ENCODE measurements around the gene NKG7.

The NKG7 gene

GRCh38 chr19:51372021-51372648 is 319 bp downstream of the NKG7 start:
- no peak for DNase-seq
- H3K4me3 Mint-ChIP-seq = peak overlapping the region; percentile 97

DNA sequence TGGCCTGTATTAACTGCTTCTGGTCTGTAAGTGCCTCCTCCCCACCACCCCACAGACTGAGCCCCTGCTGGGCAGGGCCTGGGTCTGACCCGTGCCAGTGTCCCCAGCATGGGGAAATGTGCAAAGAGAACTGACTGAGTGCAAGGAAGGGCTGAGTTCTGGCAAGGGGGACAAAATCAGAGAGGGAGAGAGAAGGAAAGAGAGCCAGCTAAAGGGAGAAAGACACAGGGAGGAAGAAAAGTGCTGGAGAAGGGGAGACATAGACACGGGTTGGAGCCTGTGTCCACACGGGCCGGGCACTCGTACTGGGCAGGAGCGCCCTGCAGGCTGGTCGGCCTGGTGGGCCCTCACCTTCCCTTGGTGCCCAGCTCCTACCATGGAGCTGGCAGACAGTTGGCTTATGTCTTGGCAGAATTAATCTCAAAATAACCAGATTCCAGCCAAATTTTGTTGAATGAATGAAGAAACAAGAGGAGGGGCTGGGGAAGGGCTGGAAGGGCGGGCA is 1.2 kb downstream of the NKG7 start:
- Mint-ChIP-seq H3K4me3 (peak overlapping the region; percentile 97), H3K9me3 (peaks cover 2% of the 10 kb centered on the region), H3K36me3 (ENCODE audit: low read depth) (peaks cover 51% of the 10 kb centered on the region), H3K27ac (peak overlapping the region; percentile 98), H3K4me1 (ENCODE audit: low read depth) (peaks cover 75% of the 10 kb centered on the region), H3K27me3 (no peaks in the 10 kb centered on the region)
- DNase-seq = no peak

More at GRCh38 chr19:51372021-51372648, 319 bp downstream of the NKG7 start:
- Mint-ChIP-seq H3K9me3 (peaks cover 2% of the 10 kb centered on the region), H3K36me3 (ENCODE audit: low read depth) (peaks cover 43% of the 10 kb centered on the region), H3K27me3 (no peaks in the 10 kb centered on the region), H3K27ac (peak overlapping the region; percentile 98), H3K4me1 (ENCODE audit: low read depth) (peaks cover 77% of the 10 kb centered on the region)

- Mint-ChIP-seq H3K4me3 (peak overlapping the region; percentile 97), H3K9me3 (peaks cover under 1% of the 10 kb centered on the region), H3K36me3 (ENCODE audit: low read depth) (peaks cover 58% of the 10 kb centered on the region), H3K4me1 (ENCODE audit: low read depth) (peaks cover 68% of the 10 kb centered on the region), H3K27me3 (no peaks in the 10 kb centered on the region), H3K27ac (peak overlapping the region; percentile 98)
- no peak for DNase-seq
Measured at GRCh38 chr19:51370230-51370629, 2.2 kb downstream of the NKG7 start.

DNA sequence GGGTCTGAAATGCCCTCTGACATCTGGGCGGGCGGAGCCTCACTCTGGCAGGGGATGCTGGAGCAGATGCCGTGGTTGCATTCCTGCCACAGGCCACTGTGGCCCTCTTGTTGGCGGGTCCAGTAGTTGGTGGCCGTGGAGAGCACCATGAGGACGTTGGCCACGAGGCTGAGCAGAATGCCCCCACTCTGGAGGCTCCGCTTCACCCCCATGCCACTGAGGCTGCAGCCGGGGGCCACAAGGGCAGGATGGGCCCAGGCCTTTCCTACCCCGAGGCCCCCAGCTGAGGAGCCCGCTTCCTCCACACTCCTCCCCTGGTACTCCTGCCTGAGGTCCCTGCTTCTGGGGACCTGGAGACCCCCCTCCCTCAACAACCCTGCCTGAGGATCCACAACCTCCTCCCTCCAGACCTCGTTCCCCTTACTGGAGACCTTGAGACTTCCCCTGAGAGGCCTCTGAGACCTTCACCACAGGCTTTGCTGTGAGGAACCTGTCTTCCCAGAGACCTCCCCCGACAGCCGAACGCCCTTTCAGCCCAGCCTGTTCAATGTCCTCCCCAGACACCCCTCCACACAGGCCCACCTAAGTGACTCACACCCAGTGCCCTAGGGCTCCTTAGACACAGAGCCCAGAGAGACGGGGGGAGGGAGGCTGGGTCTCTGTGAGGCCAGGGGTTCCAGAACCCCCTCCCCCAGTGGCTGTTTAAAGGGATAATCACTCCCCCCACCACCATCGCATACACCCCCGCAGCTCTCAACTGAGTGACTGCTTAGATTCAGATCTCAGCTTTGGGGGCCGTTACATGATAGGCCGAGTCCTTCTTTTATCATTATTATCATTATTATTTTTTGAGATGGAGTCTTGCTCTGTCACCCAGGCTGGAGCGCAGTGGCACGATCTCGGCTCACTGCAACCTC is 3.8 kb downstream of the NKG7 start, which contains the start of gene CLDND2:
Gene CLDND2 (minus strand): TSS at position 638 of the 917 bp plus-strand sequence. CDS start 426 bp downstream, at position 212.
- DNase-seq = peak; percentile 56
- Mint-ChIP-seq H3K27ac (peak within 1 kb of the TSS; percentile 97), H3K36me3 (ENCODE audit: low read depth) (peaks cover 71% of the 10 kb centered on the region), H3K27me3 (no peaks in the 10 kb centered on the region), H3K4me1 (ENCODE audit: low read depth) (peaks cover 66% of the 10 kb centered on the region), H3K4me3 (peak within 1 kb of the TSS; percentile 97), H3K9me3 (no peaks in the 10 kb centered on the region)

- DNase-seq = peak; percentile 100
- no peaks in the 10 kb centered on the region for H3K9me3 Mint-ChIP-seq
- H3K36me3 Mint-ChIP-seq (ENCODE audit: low read depth) = peaks cover 77% of the 10 kb centered on the region
- peak overlapping the region; percentile 97 for H3K27ac Mint-ChIP-seq
- H3K4me3 Mint-ChIP-seq = peak overlapping the region; percentile 97
- peaks cover 66% of the 10 kb centered on the region for H3K4me1 Mint-ChIP-seq (ENCODE audit: low read depth)
- H3K27me3 Mint-ChIP-seq = no peaks in the 10 kb centered on the region
Measured at GRCh38 chr19:51367565-51368365, 4.7 kb downstream of the NKG7 start.

- peak overlapping the region; percentile 97 for H3K27ac Mint-ChIP-seq
- H3K9me3 Mint-ChIP-seq = no peaks in the 10 kb centered on the region
- H3K27me3 Mint-ChIP-seq = no peaks in the 10 kb centered on the region
- peaks cover 77% of the 10 kb centered on the region for H3K36me3 Mint-ChIP-seq (ENCODE audit: low read depth)
- H3K4me3 Mint-ChIP-seq = peak overlapping the region; percentile 97
- peaks cover 66% of the 10 kb centered on the region for H3K4me1 Mint-ChIP-seq (ENCODE audit: low read depth)
- no peak for DNase-seq
Measured at GRCh38 chr19:51367255-51367564, 5.2 kb downstream of the NKG7 start.

- Mint-ChIP-seq H3K27me3 (no peaks in the 10 kb centered on the region), H3K36me3 (ENCODE audit: low read depth) (peaks cover 73% of the 10 kb centered on the region), H3K27ac (peak overlapping the region; percentile 97), H3K4me3 (peak overlapping the region; percentile 97), H3K4me1 (ENCODE audit: low read depth) (peaks cover 65% of the 10 kb centered on the region), H3K9me3 (no peaks in the 10 kb centered on the region)
- DNase-seq = peak; percentile 93
Measured at GRCh38 chr19:51366389-51367254, 5.8 kb downstream of the NKG7 start.

DNA sequence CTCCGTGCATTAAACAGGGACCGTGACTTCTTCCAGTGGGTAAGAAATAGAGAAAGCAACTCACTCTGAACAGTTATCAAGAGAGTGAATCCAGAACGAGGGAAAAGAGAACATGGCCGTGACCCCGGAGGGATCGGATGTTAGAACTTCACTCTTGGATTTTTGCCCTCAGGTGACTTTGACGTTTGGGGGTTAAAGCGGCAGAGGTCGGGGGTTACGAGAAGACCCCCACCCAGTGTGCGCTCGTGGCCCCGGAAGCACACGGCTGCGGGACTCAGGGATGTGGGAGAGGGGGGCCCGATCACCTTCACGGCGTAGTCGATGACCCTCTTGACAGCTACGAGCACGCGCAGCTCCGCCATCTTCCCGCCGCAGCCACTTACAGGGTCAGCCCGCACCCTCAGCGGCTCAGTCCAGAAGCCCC is 6.5 kb downstream of the NKG7 start, which contains the start of gene ETFB:
Gene ETFB (minus strand): TSS at position 424 of the 424 bp plus-strand sequence. CDS start 62 bp downstream, at position 362.
- DNase-seq = no peak
- peaks cover 61% of the 10 kb centered on the region for H3K4me1 Mint-ChIP-seq (ENCODE audit: low read depth)
- peaks cover 70% of the 10 kb centered on the region for H3K36me3 Mint-ChIP-seq (ENCODE audit: low read depth)
- H3K9me3 Mint-ChIP-seq = no peaks in the 10 kb centered on the region
- H3K27me3 Mint-ChIP-seq = no peaks in the 10 kb centered on the region
- H3K4me3 Mint-ChIP-seq = peak within 1 kb of the TSS; percentile 97
- H3K27ac Mint-ChIP-seq = peak within 1 kb of the TSS; percentile 97

GRCh38 chr19:51365211-51365964 is 7.1 kb downstream of the NKG7 start:
- Mint-ChIP-seq H3K27ac (peak overlapping the region; percentile 97), H3K4me3 (peak overlapping the region; percentile 97), H3K27me3 (no peaks in the 10 kb centered on the region), H3K9me3 (no peaks in the 10 kb centered on the region), H3K36me3 (ENCODE audit: low read depth) (peaks cover 64% of the 10 kb centered on the region), H3K4me1 (ENCODE audit: low read depth) (peaks cover 58% of the 10 kb centered on the region)
- DNase-seq = peak; percentile 62

DNA sequence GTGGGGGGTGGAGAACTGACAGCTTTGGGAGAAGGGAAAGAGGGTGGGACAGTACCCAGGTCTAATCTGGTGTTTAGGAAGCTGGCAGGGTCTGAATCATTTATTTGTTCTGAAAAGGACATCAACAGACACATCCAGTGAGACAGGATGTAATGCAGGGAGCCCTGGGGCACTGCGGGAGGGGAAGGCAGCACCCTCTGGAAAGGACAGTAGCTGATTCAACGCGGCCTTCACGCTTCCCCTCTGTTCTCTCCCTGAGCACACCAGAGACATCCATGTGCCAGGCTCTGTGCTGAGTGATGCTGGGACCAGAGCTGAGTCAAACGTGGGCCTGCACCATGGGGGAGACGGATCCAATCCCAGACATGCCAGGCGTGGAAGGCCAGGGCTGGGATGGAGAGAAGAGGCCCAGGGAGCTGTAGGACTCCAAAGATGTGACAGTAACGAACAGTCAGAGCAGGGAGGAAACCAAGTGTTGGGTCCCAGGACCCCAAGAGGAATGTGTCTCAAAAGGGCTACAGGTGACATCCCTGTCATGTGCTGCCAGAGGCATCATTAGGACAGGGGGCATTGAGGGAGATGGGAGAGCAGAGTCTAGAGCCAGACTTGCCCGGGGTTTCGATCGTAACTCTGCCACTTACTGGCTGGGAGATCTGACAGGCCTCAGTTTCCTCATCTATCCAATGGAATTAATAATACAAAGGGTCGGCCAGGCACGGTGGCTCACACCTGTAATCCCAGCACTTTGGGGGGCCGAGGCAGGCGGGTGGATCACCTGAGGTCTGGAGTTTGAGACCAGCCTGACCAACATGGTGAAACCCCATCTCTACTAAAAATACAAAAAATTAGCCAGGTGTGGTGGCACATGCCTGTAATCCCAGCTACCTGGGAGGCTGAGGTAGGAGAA is 8.0 kb downstream of the NKG7 start:
- Mint-ChIP-seq H3K4me3 (peak overlapping the region; percentile 61), H3K27me3 (no peaks in the 10 kb centered on the region), H3K36me3 (ENCODE audit: low read depth) (peaks cover 60% of the 10 kb centered on the region), H3K9me3 (no peaks in the 10 kb centered on the region), H3K4me1 (ENCODE audit: low read depth) (peaks cover 56% of the 10 kb centered on the region), H3K27ac (peak overlapping the region; percentile 88)
- DNase-seq = no peak

GRCh38 chr19:51361239-51361638 is 11.2 kb downstream of the NKG7 start:
- Mint-ChIP-seq H3K4me3 (no peak overlapping the region), H3K27me3 (no peaks in the 10 kb centered on the region), H3K9me3 (no peaks in the 10 kb centered on the region), H3K4me1 (ENCODE audit: low read depth) (peaks cover 57% of the 10 kb centered on the region), H3K27ac (no peak overlapping the region), H3K36me3 (ENCODE audit: low read depth) (peaks cover 55% of the 10 kb centered on the region)
- no peak for DNase-seq

DNA sequence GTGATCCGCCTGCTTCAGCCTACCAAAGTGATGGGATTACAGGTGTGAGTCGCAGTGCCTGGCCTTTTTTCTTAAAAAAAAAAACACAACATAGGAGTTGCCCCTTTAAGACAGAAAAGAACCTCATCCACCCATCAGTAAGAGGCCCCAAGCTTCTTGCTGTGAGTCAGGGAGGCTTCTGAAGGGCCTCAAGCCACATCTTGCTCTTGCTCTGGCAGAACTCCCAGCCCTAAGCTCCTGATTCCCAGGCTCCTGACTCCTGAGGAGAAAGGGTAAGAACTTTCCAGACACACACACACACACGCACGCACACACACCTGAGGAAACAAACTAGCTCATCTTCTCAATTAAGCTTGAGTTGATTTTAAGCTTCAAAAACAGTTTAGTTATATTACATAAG is 13.2 kb downstream of the NKG7 start:
- H3K9me3 Mint-ChIP-seq = no peaks in the 10 kb centered on the region
- no peak overlapping the region for H3K4me3 Mint-ChIP-seq
- H3K4me1 Mint-ChIP-seq (ENCODE audit: low read depth) = peaks cover 63% of the 10 kb centered on the region

More for the DNA sequence above, 13.2 kb downstream of the NKG7 start:
- no peaks in the 10 kb centered on the region for H3K27me3 Mint-ChIP-seq
- no peak for DNase-seq
- H3K27ac Mint-ChIP-seq = peak overlapping the region; percentile 69
- peaks cover 44% of the 10 kb centered on the region for H3K36me3 Mint-ChIP-seq (ENCODE audit: low read depth)

Measured in activated T-cell treated with anti-CD3 and anti-CD28 coated beads, Interleukin-2, amount 50 U/mL, for 24 hours (primary cell).